Immature natural killer cell (primary cell): ENCODE results near the gene AMTN. TPM values are rescaled to one million over a fixed set of nuclear protein-coding genes. Genes with fewer than 3 reads are reported as not detected.
"Not testable (repeated sequence)": the region's sequence is repeated elsewhere in the genome, so short reads cannot be mapped to it uniquely, and the experiment has no call there.

Source experiments
- DNase-seq, 3 donors: peaks; one replicate each; pipeline ENCODE4 v3.0.0; 2022; ENCODE audit warnings: mixed read lengths in 1 of 3
- H3K27ac Mint-ChIP-seq, 6 donors: one replicate each; pipeline ENCODE4 v1.8.0; 2020; ENCODE audit warnings: mixed read lengths in 6 of 6, mild to moderate bottlenecking in 5 of 6, inconsistent platforms in 4 of 6, moderate library complexity in 3 of 6
- H3K27me3 Mint-ChIP-seq, 3 donors: one replicate each; pipeline ENCODE4 v1.8.0; 2020 to 2021; ENCODE audit warnings: low read depth in 3 of 3, mild to moderate bottlenecking in 3 of 3, mixed read lengths in 3 of 3, moderate library complexity in 3 of 3, inconsistent platforms in 1 of 3
- H3K36me3 Mint-ChIP-seq, 3 donors: one replicate each; pipeline ENCODE4 v1.8.0; 2020; ENCODE audit warnings: mixed read lengths in 3 of 3, inconsistent platforms in 2 of 3, mild to moderate bottlenecking in 2 of 3
- H3K4me1 Mint-ChIP-seq, 2 donors: one replicate each; pipeline ENCODE4 v1.8.0; 2020; ENCODE audit warnings: inconsistent platforms in 2 of 2, mild to moderate bottlenecking in 2 of 2, mixed read lengths in 2 of 2, moderate library complexity in 1 of 2
- H3K4me3 Mint-ChIP-seq, 5 donors: one replicate each; pipeline ENCODE4 v1.8.0; 2020; ENCODE audit warnings: mild to moderate bottlenecking in 5 of 5, mixed read lengths in 5 of 5, inconsistent platforms in 3 of 5, moderate library complexity in 3 of 5
- H3K9me3 Mint-ChIP-seq, 6 donors: one replicate each; pipeline ENCODE4 v1.8.0; 2020; ENCODE audit warnings: mild to moderate bottlenecking in 6 of 6, mixed read lengths in 6 of 6, inconsistent platforms in 4 of 6, moderate library complexity in 3 of 6
- polyA plus RNA-seq, 3 donors: library from polyadenylated mRNA; unstranded; fragments of 300-500 nt; fragmentation: Illumina TruSeq; gene quantifications; one replicate each; pipeline ENCODE4 v1.2.3, GENCODE V29; 2021

Gene AMTN
- polyA plus RNA-seq: not detected

GRCh38 chr4:70518269-70518668, at the start of gene AMTN:
Gene AMTN, plus strand, starts transcription at chr4:70518569. Its CDS starts 209 bp downstream, at chr4:70518778.
- H3K27me3 Mint-ChIP-seq: peaks cover 0 to 6% (median 2%) of the 10 kb centered on the region in 3 donors
- H3K27ac Mint-ChIP-seq: no peak within 1 kb of the TSS
- no peaks in the 10 kb centered on the region for H3K4me1 Mint-ChIP-seq
- no peak for DNase-seq
- no peaks in the 10 kb centered on the region for H3K36me3 Mint-ChIP-seq
- H3K4me3 Mint-ChIP-seq: no peak within 1 kb of the TSS
- H3K9me3 Mint-ChIP-seq: peaks cover 0 to 3% (median 0%) of the 10 kb centered on the region in 6 donors

- no peak for DNase-seq
- H3K27me3 Mint-ChIP-seq: peaks cover 0 to 5% (median 1%) of the 10 kb centered on the region in 3 donors
- no peaks in the 10 kb centered on the region for H3K4me1 Mint-ChIP-seq
- peaks cover 0 to 4% (median 0%) of the 10 kb centered on the region in 6 donors for H3K9me3 Mint-ChIP-seq
- no peak within 1 kb of the TSS for H3K27ac Mint-ChIP-seq
- H3K4me3 Mint-ChIP-seq: no peak within 1 kb of the TSS
- H3K36me3 Mint-ChIP-seq: no peaks in the 10 kb centered on the region
Observed at GRCh38 chr4:70471897-70472296, 46.5 kb upstream of the AMTN start, which contains the start of gene MUC7. Gene MUC7, plus strand, starts transcription at chr4:70472197. Its CDS starts 1,825 bp downstream, at chr4:70474022.

- H3K27me3 Mint-ChIP-seq: peaks cover 0 to 5% (median 1%) of the 10 kb centered on the region in 3 donors
- peaks cover 0 to 4% (median 0%) of the 10 kb centered on the region in 6 donors for H3K9me3 Mint-ChIP-seq
- no peak overlapping the region for H3K27ac Mint-ChIP-seq
- no peaks in the 10 kb centered on the region for H3K36me3 Mint-ChIP-seq
- H3K4me1 Mint-ChIP-seq: no peaks in the 10 kb centered on the region
- H3K4me3 Mint-ChIP-seq: no peak overlapping the region
- DNase-seq: no peak
Observed at GRCh38 chr4:70473679-70474078, 44.7 kb upstream of the AMTN start.

- Mint-ChIP-seq H3K4me1 (no peaks in the 10 kb centered on the region), H3K36me3 (no peaks in the 10 kb centered on the region), H3K27ac (no peak overlapping the region), H3K27me3 (peaks cover 1 to 3% (median 1%) of the 10 kb centered on the region in 3 donors), H3K9me3 (no peaks in the 10 kb centered on the region), H3K4me3 (no peak overlapping the region)
- DNase-seq: no peak
Observed at GRCh38 chr4:70488748-70489147, 29.6 kb upstream of the AMTN start.

- no peaks in the 10 kb centered on the region for H3K36me3 Mint-ChIP-seq
- H3K27me3 Mint-ChIP-seq: peaks cover 0 to 2% (median 0%) of the 10 kb centered on the region in 3 donors
- H3K4me3 Mint-ChIP-seq: no peak overlapping the region
- DNase-seq: no peak
- no peaks in the 10 kb centered on the region for H3K4me1 Mint-ChIP-seq
- no peak overlapping the region for H3K27ac Mint-ChIP-seq
- H3K9me3 Mint-ChIP-seq: peaks cover 0 to 2% (median 0%) of the 10 kb centered on the region in 6 donors
Observed at GRCh38 chr4:70496231-70496630, 22.1 kb upstream of the AMTN start.

- not testable (repeated sequence) for H3K4me1 Mint-ChIP-seq, H3K27ac Mint-ChIP-seq, DNase-seq, H3K36me3 Mint-ChIP-seq, H3K9me3 Mint-ChIP-seq, H3K27me3 Mint-ChIP-seq, H3K4me3 Mint-ChIP-seq
Observed at GRCh38 chr4:70501838-70502237, 16.5 kb upstream of the AMTN start.

GRCh38 chr4:70504733-70505132, 13.6 kb upstream of the AMTN start:
- no peak overlapping the region for H3K4me3 Mint-ChIP-seq
- DNase-seq: no peak
- H3K27ac Mint-ChIP-seq: no peak overlapping the region
- no peaks in the 10 kb centered on the region for H3K4me1 Mint-ChIP-seq
- peaks cover 0 to 4% (median 2%) of the 10 kb centered on the region in 3 donors for H3K27me3 Mint-ChIP-seq
- no peaks in the 10 kb centered on the region for H3K9me3 Mint-ChIP-seq
- H3K36me3 Mint-ChIP-seq: no peaks in the 10 kb centered on the region

GRCh38 chr4:70505151-70505748, 13.1 kb upstream of the AMTN start:
- H3K9me3 Mint-ChIP-seq: no peaks in the 10 kb centered on the region
- H3K27ac Mint-ChIP-seq: no peak overlapping the region
- no peak overlapping the region for H3K4me3 Mint-ChIP-seq
- peaks cover 0 to 4% (median 2%) of the 10 kb centered on the region in 3 donors for H3K27me3 Mint-ChIP-seq
- no peaks in the 10 kb centered on the region for H3K36me3 Mint-ChIP-seq
- peak; percentile 12 to 25 (median 23) for DNase-seq
- no peaks in the 10 kb centered on the region for H3K4me1 Mint-ChIP-seq

GRCh38 chr4:70508801-70509200, 9.6 kb upstream of the AMTN start:
- Mint-ChIP-seq H3K4me3 (no peak overlapping the region), H3K27ac (no peak overlapping the region), H3K27me3 (peaks cover 0 to 5% (median 2%) of the 10 kb centered on the region in 3 donors), H3K36me3 (no peaks in the 10 kb centered on the region), H3K9me3 (no peaks in the 10 kb centered on the region), H3K4me1 (no peaks in the 10 kb centered on the region)
- DNase-seq: no peak

GRCh38 chr4:70511365-70511764, 7.0 kb upstream of the AMTN start:
- Mint-ChIP-seq H3K9me3 (peaks cover 0 to 1% (median 0%) of the 10 kb centered on the region in 6 donors), H3K36me3 (no peaks in the 10 kb centered on the region), H3K27ac (no peak overlapping the region), H3K27me3 (peaks cover 0 to 4% (median 2%) of the 10 kb centered on the region in 3 donors), H3K4me1 (no peaks in the 10 kb centered on the region), H3K4me3 (no peak overlapping the region)
- DNase-seq: no peak

- Mint-ChIP-seq H3K9me3 (peaks cover 0 to 3% (median 0%) of the 10 kb centered on the region in 6 donors), H3K27ac (no peak overlapping the region), H3K4me3 (no peak overlapping the region), H3K4me1 (no peaks in the 10 kb centered on the region), H3K27me3 (peaks cover 0 to 3% (median 2%) of the 10 kb centered on the region in 3 donors), H3K36me3 (no peaks in the 10 kb centered on the region)
- no peak for DNase-seq
Observed at GRCh38 chr4:70515367-70516250, 2.8 kb upstream of the AMTN start.

- no peak overlapping the region for H3K27ac Mint-ChIP-seq
- peaks cover 0 to 3% (median 0%) of the 10 kb centered on the region in 6 donors for H3K9me3 Mint-ChIP-seq
- H3K4me1 Mint-ChIP-seq: no peaks in the 10 kb centered on the region
- peaks cover 0 to 7% (median 2%) of the 10 kb centered on the region in 3 donors for H3K27me3 Mint-ChIP-seq
- H3K4me3 Mint-ChIP-seq: no peak overlapping the region
- no peaks in the 10 kb centered on the region for H3K36me3 Mint-ChIP-seq
- no peak for DNase-seq
Observed at GRCh38 chr4:70518716-70519115, 347 bp downstream of the AMTN start.

- H3K4me1 Mint-ChIP-seq: no peaks in the 10 kb centered on the region
- H3K27ac Mint-ChIP-seq: no peak overlapping the region
- no peaks in the 10 kb centered on the region for H3K36me3 Mint-ChIP-seq
- H3K27me3 Mint-ChIP-seq: peaks cover 0 to 5% (median 2%) of the 10 kb centered on the region in 3 donors
- H3K9me3 Mint-ChIP-seq: no peaks in the 10 kb centered on the region
- no peak overlapping the region for H3K4me3 Mint-ChIP-seq
- DNase-seq: no peak
Observed at GRCh38 chr4:70522626-70523025, 4.3 kb downstream of the AMTN start.

GRCh38 chr4:70530997-70531396, 12.6 kb downstream of the AMTN start:
- Mint-ChIP-seq H3K9me3 (no peaks in the 10 kb centered on the region), H3K36me3 (no peaks in the 10 kb centered on the region), H3K4me1 (no peaks in the 10 kb centered on the region), H3K27ac (no peak overlapping the region), H3K4me3 (no peak overlapping the region), H3K27me3 (peaks cover 0 to 2% (median 2%) of the 10 kb centered on the region in 3 donors)
- no peak for DNase-seq
